K562 (cell line): ENCODE data around the gene C22orf31. TPM values are rescaled to one million over a fixed set of nuclear protein-coding genes. Genes with fewer than 3 reads are reported as not detected.

Source experiments
- ARID1B ChIP-seq: fragments of 450-650 bp; IDR thresholded peaks from 2 replicates; pipeline ENCODE4 v1.6.1; 2016; ENCODE audit warnings: antibody characterized with exemption, mild to moderate bottlenecking, inconsistent platforms
- ESRRA ChIP-seq: fragments of 450-650 bp; IDR thresholded peaks from 2 replicates; pipeline ENCODE4 v1.6.1; 2014; ENCODE audit warnings: low read depth, mild to moderate bottlenecking, moderate library complexity, borderline replicate concordance
- FOXM1 ChIP-seq, 2 experiments: fragments of 450-650 bp in 1 of 2; sonication (generic) in 1 of 2; formaldehyde crosslinking in 1 of 2; IDR thresholded peaks; 2 replicates each; pipeline versions ENCODE4 v1.6.1 to v1.9.0; 2017 to 2022; ENCODE audit warnings: low read depth in 2 of 2, mild to moderate bottlenecking in 2 of 2, missing genetic modification reagents in 1 of 2, moderate library complexity in 1 of 2
- GTF2F1 ChIP-seq: IDR thresholded peaks from 2 replicates; pipeline ENCODE4 v1.6.1; 2011; ENCODE audit warnings: low read depth, low read length, improper control_type of control experiment
- HNRNPUL1 ChIP-seq: fragments of 200-400 bp; formaldehyde crosslinking; IDR thresholded peaks from 2 replicates; pipeline ENCODE4 v1.6.1; 2017; ENCODE audit warnings: low read length
- MCM5 ChIP-seq: fragments of 450-650 bp; IDR thresholded peaks from 2 replicates; pipeline ENCODE4 v1.6.1; 2016; ENCODE audit warnings: low read depth
- NCOR1 ChIP-seq: fragments of 450-650 bp; IDR thresholded peaks from 2 replicates; pipeline ENCODE4 v1.6.1; 2016; ENCODE audit warnings: mild to moderate bottlenecking, moderate library complexity
- ZKSCAN1 ChIP-seq: fragments of 150-350 bp; IDR thresholded peaks from 2 replicates; pipeline ENCODE4 v1.6.1; 2016; ENCODE audit warnings: low read depth, low read length
- ZNF212 ChIP-seq: fragments of 450-650 bp; formaldehyde crosslinking; IDR thresholded peaks from 2 replicates; pipeline ENCODE4 v1.4.0; 2020; ENCODE audit warnings: mild to moderate bottlenecking
- polyA plus RNA-seq, 8 experiments: library from polyadenylated mRNA; depleted of rRNA in 4 of 8; stranded (reverse) in 5 of 8; unstranded in 3 of 8; fragments of >200 nt; fragmentation: Nextera tagmentation in 2 of 8; fragmentation: Illumina TruSeq in 1 of 8; extraction: Ambion mirVana in 2 of 8; extraction: Trizol in 1 of 8; gene quantifications; 2 replicates each; pipeline versions ENCODE4 v1.2.1 to v1.2.3, GENCODE V29; 2011 to 2014; ENCODE audit warnings: inconsistent platforms in 1 of 8, missing spikeins in 1 of 8
- total RNA-seq, 7 experiments: library from RNA; depleted of rRNA in 6 of 7; stranded (reverse); fragments of >200 nt in 6 of 7; fragmentation: Illumina TruSeq in 2 of 7; extraction: Trizol in 2 of 7; gene quantifications; 2 replicates each; pipeline versions ENCODE4 v1.2.1 to v1.2.3, GENCODE V29; 2011 to 2021; ENCODE audit warnings: low replicate concordance in 1 of 7
- TF ChIP-seq, protein P1 (sequence below), 3 experiments: fragments of 200-800 bp in 1 of 3; fragments of 250-450 bp in 1 of 3; fragments of 450-650 bp in 1 of 3; sonication (Bioruptor Pico) in 1 of 3; sonication (Bioruptor generic) in 1 of 3; formaldehyde crosslinking in 1 of 3; IDR thresholded peaks; 2 replicates each; pipeline versions ENCODE4 v1.6.1 to v1.8.0; 2016 to 2022; ENCODE audit warnings: mild to moderate bottlenecking in 2 of 3, missing genetic modification characterization in 2 of 3, missing compliant biosample characterization in 1 of 3, moderate library complexity in 1 of 3
- TF ChIP-seq, protein P2 (sequence below): fragments of 450-650 bp; IDR thresholded peaks from 2 replicates; pipeline ENCODE4 v1.7.0; 2016; ENCODE audit warnings: borderline replicate concordance
- TF ChIP-seq, protein P3 (sequence below): fragments of 250-450 bp; sonication (Bioruptor Pico); IDR thresholded peaks from 2 replicates; pipeline ENCODE4 v1.9.0; 2021; ENCODE audit warnings: mild to moderate bottlenecking
- TF ChIP-seq, protein P4 (sequence below), 2 experiments: fragments of 450-650 bp; IDR thresholded peaks; 2 replicates each; pipeline ENCODE4 v1.6.1; 2016
- TF ChIP-seq, protein P5 (sequence below): fragments of 250-450 bp; sonication (Bioruptor Pico); IDR thresholded peaks from 2 replicates; pipeline ENCODE4 v1.4.0; 2020

The C22orf31 gene
- total and polyA plus RNA-seq, 9 of the 15 experiments (the other 6 are each of a cell fraction or from before 2014, with no cell fraction given) = not detected

DNA sequence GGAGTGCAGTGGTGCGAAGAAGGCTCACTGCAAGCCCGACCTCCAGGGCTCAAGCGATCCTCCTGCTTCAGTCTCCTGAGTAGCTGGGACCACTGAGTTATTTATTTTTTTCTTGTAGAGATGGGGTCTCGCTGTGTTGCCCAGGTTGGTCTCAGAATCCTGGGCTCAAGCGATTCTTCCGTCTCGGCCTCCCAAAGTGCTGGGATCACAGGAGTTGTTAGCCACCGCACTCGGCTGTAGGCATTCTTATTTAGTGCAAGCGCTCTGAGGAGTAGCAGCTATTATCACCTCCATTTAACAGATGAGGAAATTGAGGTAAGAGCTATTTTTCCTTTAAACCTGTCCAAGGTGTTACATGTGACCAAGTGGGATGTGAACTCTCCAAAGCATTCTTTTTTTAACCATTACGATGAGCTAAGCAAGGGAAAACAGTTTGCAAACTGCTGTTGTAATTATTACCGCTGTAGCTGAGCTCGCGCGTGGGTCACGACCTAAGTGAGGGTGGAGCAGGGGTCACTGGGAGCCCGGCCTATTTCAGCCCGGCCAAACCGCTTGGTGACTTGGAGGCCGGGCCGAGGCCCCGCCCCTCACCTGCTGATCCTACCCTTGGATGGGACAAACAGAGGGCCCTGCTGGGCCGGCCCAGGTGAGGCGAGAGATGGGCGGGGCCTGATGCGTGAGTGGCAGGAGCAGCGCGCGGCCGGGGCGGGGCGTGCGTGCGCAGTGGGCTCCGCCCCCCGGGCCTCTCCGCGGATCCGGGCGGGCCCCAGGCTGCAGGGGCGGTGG, 10.8 kb upstream of the C22orf31 start (continued):
- TF ChIP-seq, protein P1, sequence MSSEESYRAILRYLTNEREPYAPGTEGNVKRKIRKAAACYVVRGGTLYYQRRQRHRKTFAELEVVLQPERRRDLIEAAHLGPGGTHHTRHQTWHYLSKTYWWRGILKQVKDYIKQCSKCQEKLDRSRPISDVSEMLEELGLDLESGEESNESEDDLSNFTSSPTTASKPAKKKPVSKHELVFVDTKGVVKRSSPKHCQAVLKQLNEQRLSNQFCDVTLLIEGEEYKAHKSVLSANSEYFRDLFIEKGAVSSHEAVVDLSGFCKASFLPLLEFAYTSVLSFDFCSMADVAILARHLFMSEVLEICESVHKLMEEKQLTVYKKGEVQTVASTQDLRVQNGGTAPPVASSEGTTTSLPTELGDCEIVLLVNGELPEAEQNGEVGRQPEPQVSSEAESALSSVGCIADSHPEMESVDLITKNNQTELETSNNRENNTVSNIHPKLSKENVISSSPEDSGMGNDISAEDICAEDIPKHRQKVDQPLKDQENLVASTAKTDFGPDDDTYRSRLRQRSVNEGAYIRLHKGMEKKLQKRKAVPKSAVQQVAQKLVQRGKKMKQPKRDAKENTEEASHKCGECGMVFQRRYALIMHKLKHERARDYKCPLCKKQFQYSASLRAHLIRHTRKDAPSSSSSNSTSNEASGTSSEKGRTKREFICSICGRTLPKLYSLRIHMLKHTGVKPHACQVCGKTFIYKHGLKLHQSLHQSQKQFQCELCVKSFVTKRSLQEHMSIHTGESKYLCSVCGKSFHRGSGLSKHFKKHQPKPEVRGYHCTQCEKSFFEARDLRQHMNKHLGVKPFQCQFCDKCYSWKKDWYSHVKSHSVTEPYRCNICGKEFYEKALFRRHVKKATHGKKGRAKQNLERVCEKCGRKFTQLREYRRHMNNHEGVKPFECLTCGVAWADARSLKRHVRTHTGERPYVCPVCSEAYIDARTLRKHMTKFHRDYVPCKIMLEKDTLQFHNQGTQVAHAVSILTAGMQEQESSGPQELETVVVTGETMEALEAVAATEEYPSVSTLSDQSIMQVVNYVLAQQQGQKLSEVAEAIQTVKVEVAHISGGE (CRISPR knock-in tag; IDR thresholded peaks at IDR 0.05) = no peak
- TF ChIP-seq, protein P2, sequence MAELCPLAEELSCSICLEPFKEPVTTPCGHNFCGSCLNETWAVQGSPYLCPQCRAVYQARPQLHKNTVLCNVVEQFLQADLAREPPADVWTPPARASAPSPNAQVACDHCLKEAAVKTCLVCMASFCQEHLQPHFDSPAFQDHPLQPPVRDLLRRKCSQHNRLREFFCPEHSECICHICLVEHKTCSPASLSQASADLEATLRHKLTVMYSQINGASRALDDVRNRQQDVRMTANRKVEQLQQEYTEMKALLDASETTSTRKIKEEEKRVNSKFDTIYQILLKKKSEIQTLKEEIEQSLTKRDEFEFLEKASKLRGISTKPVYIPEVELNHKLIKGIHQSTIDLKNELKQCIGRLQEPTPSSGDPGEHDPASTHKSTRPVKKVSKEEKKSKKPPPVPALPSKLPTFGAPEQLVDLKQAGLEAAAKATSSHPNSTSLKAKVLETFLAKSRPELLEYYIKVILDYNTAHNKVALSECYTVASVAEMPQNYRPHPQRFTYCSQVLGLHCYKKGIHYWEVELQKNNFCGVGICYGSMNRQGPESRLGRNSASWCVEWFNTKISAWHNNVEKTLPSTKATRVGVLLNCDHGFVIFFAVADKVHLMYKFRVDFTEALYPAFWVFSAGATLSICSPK = no peak
- TF ChIP-seq ESRRA (no peak), MCM5 (no peak), HNRNPUL1 (no peak), ZKSCAN1 (no peak), ZNF212 (CRISPR knock-in tag) (no peak), NCOR1 (no peak), ARID1B (no peak), GTF2F1 (no peak), FOXM1 (IDR thresholded peaks at IDR 0.05; ENCODE audit: low read depth) (no peak), FOXM1 (CRISPR knock-in tag; IDR thresholded peaks at IDR 0.05; ENCODE audit: low read depth) (no peak)
- TF ChIP-seq, protein P3, sequence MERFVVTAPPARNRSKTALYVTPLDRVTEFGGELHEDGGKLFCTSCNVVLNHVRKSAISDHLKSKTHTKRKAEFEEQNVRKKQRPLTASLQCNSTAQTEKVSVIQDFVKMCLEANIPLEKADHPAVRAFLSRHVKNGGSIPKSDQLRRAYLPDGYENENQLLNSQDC (CRISPR knock-in tag) = no peak
- TF ChIP-seq, protein P4, sequence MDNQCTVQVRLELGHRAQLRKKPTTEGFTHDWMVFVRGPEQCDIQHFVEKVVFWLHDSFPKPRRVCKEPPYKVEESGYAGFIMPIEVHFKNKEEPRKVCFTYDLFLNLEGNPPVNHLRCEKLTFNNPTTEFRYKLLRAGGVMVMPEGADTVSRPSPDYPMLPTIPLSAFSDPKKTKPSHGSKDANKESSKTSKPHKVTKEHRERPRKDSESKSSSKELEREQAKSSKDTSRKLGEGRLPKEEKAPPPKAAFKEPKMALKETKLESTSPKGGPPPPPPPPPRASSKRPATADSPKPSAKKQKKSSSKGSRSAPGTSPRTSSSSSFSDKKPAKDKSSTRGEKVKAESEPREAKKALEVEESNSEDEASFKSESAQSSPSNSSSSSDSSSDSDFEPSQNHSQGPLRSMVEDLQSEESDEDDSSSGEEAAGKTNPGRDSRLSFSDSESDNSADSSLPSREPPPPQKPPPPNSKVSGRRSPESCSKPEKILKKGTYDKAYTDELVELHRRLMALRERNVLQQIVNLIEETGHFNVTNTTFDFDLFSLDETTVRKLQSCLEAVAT (IDR thresholded peaks at IDR 0.05) = no peak
- TF ChIP-seq, protein P5, sequence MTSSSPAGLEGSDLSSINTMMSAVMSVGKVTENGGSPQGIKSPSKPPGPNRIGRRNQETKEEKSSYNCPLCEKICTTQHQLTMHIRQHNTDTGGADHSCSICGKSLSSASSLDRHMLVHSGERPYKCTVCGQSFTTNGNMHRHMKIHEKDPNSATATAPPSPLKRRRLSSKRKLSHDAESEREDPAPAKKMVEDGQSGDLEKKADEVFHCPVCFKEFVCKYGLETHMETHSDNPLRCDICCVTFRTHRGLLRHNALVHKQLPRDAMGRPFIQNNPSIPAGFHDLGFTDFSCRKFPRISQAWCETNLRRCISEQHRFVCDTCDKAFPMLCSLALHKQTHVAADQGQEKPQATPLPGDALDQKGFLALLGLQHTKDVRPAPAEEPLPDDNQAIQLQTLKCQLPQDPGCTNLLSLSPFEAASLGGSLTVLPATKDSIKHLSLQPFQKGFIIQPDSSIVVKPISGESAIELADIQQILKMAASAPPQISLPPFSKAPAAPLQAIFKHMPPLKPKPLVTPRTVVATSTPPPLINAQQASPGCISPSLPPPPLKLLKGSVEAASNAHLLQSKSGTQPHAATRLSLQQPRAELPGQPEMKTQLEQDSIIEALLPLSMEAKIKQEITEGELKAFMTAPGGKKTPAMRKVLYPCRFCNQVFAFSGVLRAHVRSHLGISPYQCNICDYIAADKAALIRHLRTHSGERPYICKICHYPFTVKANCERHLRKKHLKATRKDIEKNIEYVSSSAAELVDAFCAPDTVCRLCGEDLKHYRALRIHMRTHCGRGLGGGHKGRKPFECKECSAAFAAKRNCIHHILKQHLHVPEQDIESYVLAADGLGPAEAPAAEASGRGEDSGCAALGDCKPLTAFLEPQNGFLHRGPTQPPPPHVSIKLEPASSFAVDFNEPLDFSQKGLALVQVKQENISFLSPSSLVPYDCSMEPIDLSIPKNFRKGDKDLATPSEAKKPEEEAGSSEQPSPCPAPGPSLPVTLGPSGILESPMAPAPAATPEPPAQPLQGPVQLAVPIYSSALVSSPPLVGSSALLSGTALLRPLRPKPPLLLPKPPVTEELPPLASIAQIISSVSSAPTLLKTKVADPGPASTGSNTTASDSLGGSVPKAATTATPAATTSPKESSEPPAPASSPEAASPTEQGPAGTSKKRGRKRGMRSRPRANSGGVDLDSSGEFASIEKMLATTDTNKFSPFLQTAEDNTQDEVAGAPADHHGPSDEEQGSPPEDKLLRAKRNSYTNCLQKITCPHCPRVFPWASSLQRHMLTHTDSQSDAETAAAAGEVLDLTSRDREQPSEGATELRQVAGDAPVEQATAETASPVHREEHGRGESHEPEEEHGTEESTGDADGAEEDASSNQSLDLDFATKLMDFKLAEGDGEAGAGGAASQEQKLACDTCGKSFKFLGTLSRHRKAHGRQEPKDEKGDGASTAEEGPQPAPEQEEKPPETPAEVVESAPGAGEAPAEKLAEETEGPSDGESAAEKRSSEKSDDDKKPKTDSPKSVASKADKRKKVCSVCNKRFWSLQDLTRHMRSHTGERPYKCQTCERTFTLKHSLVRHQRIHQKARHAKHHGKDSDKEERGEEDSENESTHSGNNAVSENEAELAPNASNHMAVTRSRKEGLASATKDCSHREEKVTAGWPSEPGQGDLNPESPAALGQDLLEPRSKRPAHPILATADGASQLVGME (CRISPR knock-in tag) = no peak
